Liver (tissue), 3 donors: ENCODE results near the gene HEPN1.
A peak's percentile ranks its signal among the peaks of the same experiment; 100 is the strongest.

Source experiments
- ATF3 ChIP-seq: IDR thresholded peaks from 2 replicates; pipeline ENCODE4 v1.6.1; 2016; ENCODE audit warnings: antibody characterized with exemption
- CTCF ChIP-seq: fragments of 150-350 bp; IDR thresholded peaks from 2 replicates; pipeline ENCODE4 v1.5.1; 2017; ENCODE audit warnings: improper control_type of control experiment, low read depth, low read length; ENCODE audit not compliant: missing input control
- EGR1 ChIP-seq, 2 donors: IDR thresholded peaks; 2 replicates each; pipeline ENCODE4 v1.6.1; 2016 to 2018; ENCODE audit warnings: antibody characterized with exemption in 2 of 2, low read depth in 2 of 2
- FOXA2 ChIP-seq: IDR thresholded peaks from 2 replicates; pipeline ENCODE4 v1.6.1; 2016; ENCODE audit warnings: antibody characterized with exemption
- GABPA ChIP-seq, 2 donors: IDR thresholded peaks in 1 of 2; conservative IDR thresholded peaks in 1 of 2; 2 replicates each; pipeline ENCODE4 v1.6.1; 2016; ENCODE audit warnings: antibody characterized with exemption in 2 of 2, mild to moderate bottlenecking in 1 of 2, moderate library complexity in 1 of 2
- HNF4A ChIP-seq, 2 donors: conservative IDR thresholded peaks; 2 replicates each; pipeline ENCODE4 v1.6.1; 2016; ENCODE audit warnings: antibody characterized with exemption in 2 of 2, mild to moderate bottlenecking in 2 of 2
- JUND ChIP-seq, 2 donors: IDR thresholded peaks; 2 replicates each; pipeline ENCODE4 v1.6.1; 2016; ENCODE audit warnings: antibody characterized with exemption in 2 of 2
- MAX ChIP-seq: IDR thresholded peaks from 2 replicates; pipeline ENCODE4 v1.6.1; 2016; ENCODE audit warnings: antibody characterized with exemption
- RAD21 ChIP-seq, 2 donors: IDR thresholded peaks; 2 replicates each; pipeline ENCODE4 v1.6.1; 2016; ENCODE audit warnings: antibody characterized with exemption in 2 of 2, mild to moderate bottlenecking in 2 of 2
- REST ChIP-seq: IDR thresholded peaks from 2 replicates; pipeline ENCODE4 v1.6.1; 2016; ENCODE audit warnings: antibody characterized with exemption, mild to moderate bottlenecking
- SP1 ChIP-seq: IDR thresholded peaks from 2 replicates; pipeline ENCODE4 v1.6.1; 2018; ENCODE audit warnings: antibody characterized with exemption, mild to moderate bottlenecking
- YY1 ChIP-seq: IDR thresholded peaks from 2 replicates; pipeline ENCODE4 v1.6.1; 2016; ENCODE audit warnings: antibody characterized with exemption, mild to moderate bottlenecking
- ZBTB33 ChIP-seq: IDR thresholded peaks from 2 replicates; pipeline ENCODE4 v1.6.1; 2016; ENCODE audit warnings: antibody characterized with exemption
- donor health status: healthy.
- donor health status: healthy.

- TF ChIP-seq CTCF (no peak), MAX (peak; percentile 75), YY1 (peak; percentile 74), RAD21 (IDR thresholded peaks at IDR 0.05) (peak in 1 of 2 donors; percentile 45), EGR1 (IDR thresholded peaks at IDR 0.05; ENCODE audit: low read depth in 2 of 2) (peak in 1 of 2 donors; percentile 60), JUND (IDR thresholded peaks at IDR 0.05) (peak; percentile 70 to 86), GABPA (IDR thresholded peaks at IDR 0.05 in 1 of 2, conservative IDR thresholded peaks at IDR 0.05 in 1 of 2) (peak in 1 of 2 donors; percentile 38), REST (peak; percentile 57), HNF4A (conservative IDR thresholded peaks at IDR 0.05) (peak; percentile 91 to 92), SP1 (peak; percentile 81), ATF3 (peak; percentile 87), ZBTB33 (peak; percentile 51), FOXA2 (peak; percentile 75)
Measured at GRCh38 chr11:124934862-124935547, 16.0 kb downstream of the HEPN1 start.
